K562 (cell line): ENCODE data around the gene ACSF2. TPM values are rescaled to one million over a fixed set of nuclear protein-coding genes. Genes with fewer than 3 reads are reported as not detected.

Experiments used
- ATAC-seq: fragments of 200-7000 bp; cut with Tn5 transposase; 3 replicates; pipeline ENCODE4 v1.9.1; 2020; ENCODE audit warnings: moderate library complexity
- BruUV-seq: library from RNA; stranded (reverse); fragments of 400-500 nt; replicated peaks from 2 replicates; lab custom pipeline; 2021; lab: Mats Ljungman, UMichigan
- CTCF ChIA-PET: fragments of 300-600 bp; formaldehyde crosslinking; extraction: SDS; loops from one replicate; lab custom pipeline; 2021; ENCODE audit warnings: low intra/inter-chr PET ratio; lab: Yijun Ruan, JAX
- POLR2A ChIA-PET: fragments of 300-600, 350-650 bp; sonication (Branson Sonifier 250); formaldehyde crosslinking; extraction: SDS; loops from one replicate; lab custom pipeline; 2021; ENCODE audit warnings: antibody characterized with exemption, inconsistent platforms; lab: Yijun Ruan, JAX
- DNase-seq, 4 experiments: peaks; one replicate each; pipeline versions ENCODE4 v3.0.0 to v3.0.0-alpha.2; 2011 to 2018; ENCODE audit warnings: low spot score in 3 of 4, mixed read lengths in 3 of 4; ENCODE audit errors: extremely low read depth in 1 of 4
- FAIRE-seq: peaks from 2 replicates; lab custom pipeline; 2011; peaks lifted over from hg19 to GRCh38; lab: Jason Lieb, UNC
- H2AFZ ChIP-seq: 2 replicates; pipeline ENCODE4 v1.6.0; 2011; ENCODE audit warnings: low read depth, low read length, control low read depth, inconsistent platforms
- H3K27ac ChIP-seq: fragments of 200-600 bp; 3 replicates; pipeline ENCODE4 v1.8.0; 2011; ENCODE audit warnings: low read depth, mild to moderate bottlenecking, control low read depth, inconsistent platforms, low read length, moderate library complexity, mixed read lengths; ENCODE audit errors: extremely low read depth
- H3K27me3 ChIP-seq, 2 experiments: fragments of 300-600 bp in 1 of 2; 2 replicates in 1 of 2; 3 replicates in 1 of 2; pipeline versions ENCODE4 v1.6.0 to v1.8.0; 2011; ENCODE audit warnings: inconsistent platforms in 2 of 2, low read length in 2 of 2, mild to moderate bottlenecking in 1 of 2, mixed read lengths in 1 of 2, moderate library complexity in 1 of 2; ENCODE audit not compliant: control insufficient read depth in 2 of 2, insufficient read depth in 2 of 2
- H3K36me3 ChIP-seq: fragments of 300-600 bp; 3 replicates; pipeline ENCODE4 v1.8.0; 2011; ENCODE audit warnings: mild to moderate bottlenecking, low read length, inconsistent platforms; ENCODE audit not compliant: control insufficient read depth, insufficient read depth
- H3K4me1 ChIP-seq, 2 experiments: fragments of 200-600 bp in 1 of 2; replicated peaks in 1 of 2; 2 replicates in 1 of 2; 3 replicates in 1 of 2; pipeline versions ENCODE4 v1.5.1 to v1.8.0; 2011; ENCODE audit warnings: inconsistent platforms in 2 of 2, low read length in 2 of 2, mild to moderate bottlenecking in 1 of 2, mixed read lengths in 1 of 2, moderate library complexity in 1 of 2; ENCODE audit not compliant: control insufficient read depth in 2 of 2, insufficient read depth in 2 of 2
- H3K4me2 ChIP-seq: 2 replicates; pipeline ENCODE4 v1.6.1; 2011; ENCODE audit warnings: low read length, control low read depth, inconsistent platforms, mixed read lengths; ENCODE audit not compliant: insufficient read depth
- H3K4me3 ChIP-seq: fragments of 200-600 bp; sonication (generic), shearing (Covaris generic); 2 replicates; pipeline ENCODE4 v1.5.1; 2016; ENCODE audit warnings: control low read depth, inconsistent platforms
- H3K79me2 ChIP-seq: fragments of 200-600 bp; 3 replicates; pipeline ENCODE4 v1.8.0; 2011; ENCODE audit warnings: low read length, inconsistent platforms; ENCODE audit not compliant: control insufficient read depth, insufficient read depth
- H3K9ac ChIP-seq, 2 experiments: 2 replicates each; pipeline versions ENCODE4 v1.6.0 to v1.6.1; 2011; ENCODE audit warnings: low read depth in 2 of 2, low read length in 2 of 2, control low read depth in 1 of 2, inconsistent platforms in 1 of 2, mild to moderate bottlenecking in 1 of 2, mixed read lengths in 1 of 2; ENCODE audit not compliant: insufficient read depth in 1 of 2
- H3K9me1 ChIP-seq: one replicate; pipeline ENCODE4 v1.6.0; 2011; ENCODE audit warnings: inconsistent platforms, mild to moderate bottlenecking, low read length, moderate library complexity; ENCODE audit not compliant: control insufficient read depth, insufficient read depth
- H3K9me3 ChIP-seq: replicated peaks from 2 replicates; pipeline ENCODE4 v1.5.1; 2011; ENCODE audit warnings: low read depth, low read length, inconsistent platforms; ENCODE audit not compliant: control insufficient read depth, insufficient read depth
- H4K20me1 ChIP-seq: replicated peaks from 2 replicates; pipeline ENCODE4 v1.6.1; 2011; ENCODE audit warnings: low read length, inconsistent platforms, mixed read lengths; ENCODE audit not compliant: control insufficient read depth, insufficient read depth
- BACH1 ChIP-seq: fragments of 200-800 bp; sonication (Bioruptor generic); IDR thresholded peaks from 2 replicates; pipeline ENCODE4 v1.6.1; 2016; ENCODE audit warnings: missing genetic modification characterization, missing compliant biosample characterization
- BRCA1 ChIP-seq, 2 experiments: fragments of 450-650 bp in 1 of 2; sonication (generic) in 1 of 2; formaldehyde crosslinking in 1 of 2; IDR thresholded peaks; 2 replicates each; pipeline versions ENCODE4 v1.5.0 to v1.6.1; 2017 to 2020; ENCODE audit warnings: mild to moderate bottlenecking in 1 of 2, missing genetic modification reagents in 1 of 2
- CHAMP1 ChIP-seq: fragments of 450-650 bp; IDR thresholded peaks from 2 replicates; pipeline ENCODE4 v1.6.1; 2016; ENCODE audit warnings: mild to moderate bottlenecking
- COPS2 ChIP-seq: fragments of 450-650 bp; conservative IDR thresholded peaks from 2 replicates; pipeline ENCODE4 v1.6.1; 2016; ENCODE audit warnings: mild to moderate bottlenecking, moderate library complexity
- CREB1 ChIP-seq, 2 experiments: sonication (generic) in 1 of 2; formaldehyde crosslinking in 1 of 2; IDR thresholded peaks; 2 replicates each; pipeline versions ENCODE4 v1.6.1 to v1.8.0; 2012 to 2022; ENCODE audit warnings: inconsistent platforms in 1 of 2, mild to moderate bottlenecking in 1 of 2, missing genetic modification reagents in 1 of 2, moderate library complexity in 1 of 2
- ID3 ChIP-seq, 2 experiments: fragments of 250-450 bp in 1 of 2; fragments of 450-650 bp in 1 of 2; sonication (Bioruptor Pico) in 1 of 2; IDR thresholded peaks; 2 replicates each; pipeline versions ENCODE4 v1.6.1 to v1.8.0; 2016 to 2021; ENCODE audit warnings: mild to moderate bottlenecking in 2 of 2, moderate library complexity in 2 of 2, missing compliant biosample characterization in 1 of 2, missing genetic modification characterization in 1 of 2
- KDM1A ChIP-seq, 2 experiments: fragments of 450-650 bp; IDR thresholded peaks; 2 replicates each; pipeline ENCODE4 v1.6.1; 2016; ENCODE audit warnings: mild to moderate bottlenecking in 2 of 2
- MAFG ChIP-seq: fragments of 450-650 bp; conservative IDR thresholded peaks from 2 replicates; pipeline ENCODE4 v1.6.1; 2016; ENCODE audit warnings: missing genetic modification characterization, missing compliant biosample characterization
- SAFB2 ChIP-seq: fragments of 200-400 bp; formaldehyde crosslinking; IDR thresholded peaks from 2 replicates; pipeline ENCODE4 v1.6.1; 2018; ENCODE audit warnings: borderline replicate concordance, low read length, low read depth, moderate library complexity; ENCODE audit not compliant: severe bottlenecking
- STAT6 ChIP-seq: sonication (generic); formaldehyde crosslinking; IDR thresholded peaks from 2 replicates; pipeline ENCODE4 v1.8.1; 2023; ENCODE audit warnings: mild to moderate bottlenecking, missing genetic modification reagents
- TFAM ChIP-seq: fragments of 250-450 bp; sonication (Bioruptor Pico); conservative IDR thresholded peaks from 2 replicates; pipeline ENCODE4 v1.5.0; 2021; ENCODE audit warnings: mild to moderate bottlenecking, moderate library complexity
- ZKSCAN8 ChIP-seq: fragments of 200-800 bp; sonication (Bioruptor generic); IDR thresholded peaks from 2 replicates; pipeline ENCODE4 v1.6.1; 2016; ENCODE audit warnings: missing genetic modification characterization, missing compliant biosample characterization
- ZNF41 ChIP-seq: fragments of 250-450 bp; sonication (Bioruptor Pico); conservative IDR thresholded peaks from 2 replicates; pipeline ENCODE4 v1.4.0; 2020; ENCODE audit warnings: mild to moderate bottlenecking
- WGBS: fragments of 100-300 bp; shearing (Covaris generic); methylation state at CpG from one replicate; pipeline ENCODE4 v1.1.6; 2016; ENCODE audit warnings: low coverage, mixed read lengths; ENCODE audit not compliant: insufficient coverage; ENCODE audit errors: missing lambda C conversion rate; 5-methylcytosine and 5-hydroxymethylcytosine counted together
- in situ Hi-C: fragments of 300-500 bp; cut with MboI; formaldehyde crosslinking; loops from 4 replicates; pipeline ENCODE4 v1.15.0; 2018; ENCODE audit warnings: inconsistent platforms, mixed read lengths
- intact Hi-C: fragments of 100-400 bp; cut with micrococcal nuclease; formaldehyde crosslinking; loops from 2 replicates; pipeline ENCODE4 v1.14.2; 2022
- polyA plus RNA-seq, 8 experiments: library from polyadenylated mRNA; depleted of rRNA in 4 of 8; stranded (reverse) in 5 of 8; unstranded in 3 of 8; fragments of >200 nt; fragmentation: Nextera tagmentation in 2 of 8; fragmentation: Illumina TruSeq in 1 of 8; extraction: Ambion mirVana in 2 of 8; extraction: Trizol in 1 of 8; gene quantifications; 2 replicates each; pipeline versions ENCODE4 v1.2.1 to v1.2.3, GENCODE V29; 2011 to 2014; ENCODE audit warnings: inconsistent platforms in 1 of 8, missing spikeins in 1 of 8
- total RNA-seq, 7 experiments: library from RNA; depleted of rRNA in 6 of 7; stranded (reverse); fragments of >200 nt in 6 of 7; fragmentation: Illumina TruSeq in 2 of 7; extraction: Trizol in 2 of 7; gene quantifications; 2 replicates each; pipeline versions ENCODE4 v1.2.1 to v1.2.3, GENCODE V29; 2011 to 2021; ENCODE audit warnings: low replicate concordance in 1 of 7

The ACSF2 gene
- total and polyA plus RNA-seq, 9 of the 15 experiments (the other 6 are each of a cell fraction or from before 2014, with no cell fraction given), result 0.89 to 6.1 (median 3.5) TPM

GRCh38 chr17:50464736-50465135 is 38.7 kb downstream of the ACSF2 start (continued):
- TF ChIP-seq STAT6 (CRISPR knock-in tag), result no peak

GRCh38 chr17:50465171-50465570 is 39.2 kb downstream of the ACSF2 start:
- H2AFZ ChIP-seq, result no peak overlapping the region
- ATAC-seq, result no peak
- in situ Hi-C loops (no loop called here), intact Hi-C loops (no loop called here)
- H3K9me1 ChIP-seq, result no peaks in the 10 kb centered on the region
- no peak overlapping the region for H3K27ac ChIP-seq
- no peaks in the 10 kb centered on the region for H3K79me2 ChIP-seq
- no peak for FAIRE-seq
- peaks cover 19 to 84% of the 10 kb centered on the region in 2 experiments; a peak in 4 of 5 replicates for H3K27me3 ChIP-seq
- no peak for DNase-seq
- ChIA-PET POLR2A (interaction anchor here (1.2 kb wide), 1 partner anchor 14 kb away, joined by 3 read pairs; no protein-coding TSS in a partner anchor), CTCF (no interaction called here)
- H3K4me1 ChIP-seq, result peaks cover 0 to 22% of the 10 kb centered on the region in 2 experiments; a peak in 2 of 5 replicates
- no peaks in the 10 kb centered on the region for H3K36me3 ChIP-seq
- no peaks in the 10 kb centered on the region for H3K9me3 ChIP-seq
- peaks cover 16% of the 10 kb centered on the region for H4K20me1 ChIP-seq
- no TSS peak for BruUV-seq
- no peak overlapping the region for H3K4me3 ChIP-seq
- H3K4me2 ChIP-seq, result no peak overlapping the region
- WGBS, result 11% methylated on average over 6 of the region's 6 CpGs
- H3K9ac ChIP-seq, result no peak overlapping the region
- TF ChIP-seq MAFG (no peak), CREB1 (IDR thresholded peaks at IDR 0.05) (no peak), CREB1 (CRISPR knock-in tag; IDR thresholded peaks at IDR 0.05) (no peak), SAFB2 (no peak), ZNF41 (CRISPR knock-in tag) (no peak), BRCA1 (IDR thresholded peaks at IDR 0.05) (no peak), BRCA1 (CRISPR knock-in tag; IDR thresholded peaks at IDR 0.05) (no peak), ZKSCAN8 (no peak), TFAM (CRISPR knock-in tag) (no peak), KDM1A (IDR thresholded peaks at IDR 0.05) (no peak), CHAMP1 (no peak), COPS2 (no peak), BACH1 (tag) (no peak), ID3 (CRISPR knock-in tag; IDR thresholded peaks at IDR 0.05) (no peak), ID3 (tag; IDR thresholded peaks at IDR 0.05) (no peak)
